H1 (cell line): Measurements from ENCODE around the gene PPP6C. TPM values are rescaled to one million over a fixed set of nuclear protein-coding genes. Genes with fewer than 3 reads are reported as not detected.

Source experiments
- CTCF ChIA-PET: fragments of 300-600 bp; sonication (Branson Sonifier 250); formaldehyde crosslinking; loops from one replicate; lab custom pipeline; 2021; ENCODE audit not compliant: partially characterized antibody; lab: Charles Lee
- POLR2A ChIA-PET: fragments of 300-600 bp; sonication (Branson Sonifier 250); formaldehyde crosslinking; loops from one replicate; lab custom pipeline; 2021; ENCODE audit warnings: inconsistent platforms; ENCODE audit not compliant: partially characterized antibody; lab: Charles Lee
- DNase-seq, 2 experiments: peaks; one replicate each; pipeline versions ENCODE4 v3.0.0 to v3.0.0-alpha.2; 2010 to 2022; ENCODE audit warnings: low spot score in 2 of 2, low read depth in 1 of 2, mixed read lengths in 1 of 2
- FAIRE-seq: peaks from 2 replicates; lab custom pipeline; 2011; peaks lifted over from hg19 to GRCh38; lab: Jason Lieb, UNC
- H2AFZ ChIP-seq: 2 replicates; pipeline ENCODE4 v1.8.1; 2012; ENCODE audit warnings: low read length, inconsistent platforms
- H2AK5ac ChIP-seq: 2 replicates; pipeline ENCODE4 v1.6.1; 2013; ENCODE audit warnings: low read depth, low read length
- H2BK120ac ChIP-seq: replicated peaks from 2 replicates; pipeline ENCODE3; 2013; ENCODE audit warnings: low read depth, low read length, inconsistent platforms
- H2BK12ac ChIP-seq: 2 replicates; pipeline ENCODE4 v1.6.1; 2013; ENCODE audit warnings: low read depth, low read length
- H2BK15ac ChIP-seq: 2 replicates; pipeline ENCODE4 v1.6.1; 2013; ENCODE audit warnings: low read length
- H2BK20ac ChIP-seq: 2 replicates; pipeline ENCODE4 v1.6.1; 2013; ENCODE audit warnings: low read length
- H2BK5ac ChIP-seq: 2 replicates; pipeline ENCODE4 v1.6.1; 2013; ENCODE audit warnings: low read depth, low read length
- H3K14ac ChIP-seq: 2 replicates; pipeline ENCODE4 v1.6.1; 2013; ENCODE audit warnings: inconsistent platforms; ENCODE audit not compliant: insufficient read length
- H3K18ac ChIP-seq: 2 replicates; pipeline ENCODE4 v1.6.1; 2013; ENCODE audit warnings: low read length; ENCODE audit errors: extremely low read depth
- H3K23ac ChIP-seq: 2 replicates; pipeline ENCODE4 v1.6.1; 2013; ENCODE audit warnings: inconsistent platforms; ENCODE audit not compliant: insufficient read length
- H3K23me2 ChIP-seq: 2 replicates; pipeline ENCODE4 v1.6.1; 2013; ENCODE audit warnings: low read depth, low read length
- H3K27ac ChIP-seq: 2 replicates; pipeline ENCODE4 v1.6.1; 2011; ENCODE audit warnings: low read depth, low read length, inconsistent platforms
- H3K27me3 ChIP-seq, 4 experiments: replicated peaks in 1 of 4; 1 replicate in 1 of 4; 2 replicates in 3 of 4; pipeline versions ENCODE4 v1.6.1 to v1.8.1; 2011 to 2013; ENCODE audit warnings: low read length in 3 of 4, mild to moderate bottlenecking in 3 of 4, inconsistent platforms in 2 of 4, mixed read lengths in 2 of 4, moderate library complexity in 1 of 4; ENCODE audit not compliant: control insufficient read depth in 3 of 4, insufficient read depth in 3 of 4; ENCODE audit errors: extremely low read depth in 1 of 4
- H3K36me3 ChIP-seq, 4 experiments: 2 replicates each; pipeline versions ENCODE4 v1.6.1 to v1.8.1; 2011 to 2013; ENCODE audit warnings: mild to moderate bottlenecking in 4 of 4, low read length in 3 of 4, moderate library complexity in 2 of 4, control low read depth in 1 of 4, inconsistent platforms in 1 of 4; ENCODE audit not compliant: insufficient read depth in 4 of 4, control insufficient read depth in 2 of 4
- H3K4ac ChIP-seq: replicated peaks from 2 replicates; pipeline ENCODE3; 2013; ENCODE audit warnings: low read length, low read depth, mixed read lengths, inconsistent platforms; ENCODE audit not compliant: insufficient read length
- H3K4me1 ChIP-seq, 4 experiments: replicated peaks in 1 of 4; 1 replicate in 1 of 4; 2 replicates in 3 of 4; pipeline versions ENCODE4 v1.6.1 to v1.8.1; 2011 to 2013; ENCODE audit warnings: low read length in 3 of 4, inconsistent platforms in 2 of 4, mixed read lengths in 1 of 4; ENCODE audit not compliant: insufficient read depth in 4 of 4, control insufficient read depth in 3 of 4
- H3K4me2 ChIP-seq, 2 experiments: 2 replicates each; pipeline versions ENCODE4 v1.6.1 to v1.8.1; 2011 to 2013; ENCODE audit warnings: low read depth in 2 of 2, low read length in 2 of 2, control low read depth in 1 of 2, inconsistent platforms in 1 of 2, mild to moderate bottlenecking in 1 of 2; ENCODE audit not compliant: insufficient read depth in 1 of 2
- H3K4me3 ChIP-seq, 4 experiments: fragments of 200-600, 300-600 bp in 1 of 4; sonication (generic), shearing (Covaris generic), sonication (Bioruptor Twin) in 1 of 4; 2 replicates each; pipeline versions ENCODE4 v1.5.1 to v1.8.1; 2011 to 2016; ENCODE audit warnings: low read length in 4 of 4, low read depth in 3 of 4, control low read depth in 2 of 4, inconsistent platforms in 2 of 4, mild to moderate bottlenecking in 2 of 4, mixed read lengths in 1 of 4, moderate library complexity in 1 of 4; ENCODE audit not compliant: insufficient read depth in 2 of 4; ENCODE audit errors: extremely low read depth in 1 of 4
- H3K56ac ChIP-seq: replicated peaks from 2 replicates; pipeline ENCODE3; 2013; ENCODE audit warnings: low read depth, mild to moderate bottlenecking, mixed read lengths, low read length, inconsistent platforms; ENCODE audit not compliant: insufficient read length
- H3K79me1 ChIP-seq: 2 replicates; pipeline ENCODE4 v1.6.1; 2013; ENCODE audit warnings: low read depth, low read length, control low read depth
- H3K79me2 ChIP-seq, 2 experiments: 2 replicates each; pipeline versions ENCODE4 v1.6.1 to v1.8.1; 2012 to 2013; ENCODE audit warnings: low read length in 2 of 2, mild to moderate bottlenecking in 2 of 2, inconsistent platforms in 1 of 2; ENCODE audit not compliant: insufficient read depth in 2 of 2, control insufficient read depth in 1 of 2
- H3K9ac ChIP-seq, 4 experiments: replicated peaks in 1 of 4; 1 replicate in 1 of 4; 2 replicates in 3 of 4; pipeline versions ENCODE4 v1.6.1 to v1.8.1; 2011 to 2013; ENCODE audit warnings: low read depth in 3 of 4, low read length in 3 of 4, control low read depth in 2 of 4, mild to moderate bottlenecking in 2 of 4, moderate library complexity in 2 of 4, inconsistent platforms in 1 of 4; ENCODE audit errors: extremely low read depth in 1 of 4
- H3K9me3 ChIP-seq, 2 experiments: 2 replicates each; pipeline versions ENCODE4 v1.6.1 to v1.8.1; 2012 to 2013; ENCODE audit warnings: mild to moderate bottlenecking in 2 of 2, moderate library complexity in 2 of 2, control low read depth in 1 of 2, inconsistent platforms in 1 of 2, low read depth in 1 of 2, low read length in 1 of 2, mixed read lengths in 1 of 2; ENCODE audit not compliant: insufficient read depth in 2 of 2
- H4K20me1 ChIP-seq, 2 experiments: replicated peaks in 1 of 2; 2 replicates each; pipeline versions ENCODE3 to v1.8.1; 2011 to 2013; ENCODE audit warnings: inconsistent platforms in 2 of 2, low read length in 2 of 2, mild to moderate bottlenecking in 1 of 2; ENCODE audit not compliant: insufficient read depth in 2 of 2, control insufficient read depth in 1 of 2
- H4K5ac ChIP-seq: 2 replicates; pipeline ENCODE4 v1.6.1; 2013; ENCODE audit warnings: low read length, low read depth, mixed read lengths, inconsistent platforms; ENCODE audit not compliant: insufficient read length
- H4K8ac ChIP-seq: 2 replicates; pipeline ENCODE4 v1.8.0; 2013; ENCODE audit warnings: mild to moderate bottlenecking, moderate library complexity, low read length, inconsistent platforms; ENCODE audit not compliant: insufficient read depth; ENCODE audit errors: extremely low read depth
- H4K91ac ChIP-seq: replicated peaks from 2 replicates; pipeline ENCODE3; 2013; ENCODE audit warnings: low read length, mixed read lengths, inconsistent platforms; ENCODE audit not compliant: insufficient read length
- ASH2L ChIP-seq: fragments of 200-600, 300-600 bp; sonication (generic); IDR thresholded peaks from one replicate; pipeline ENCODE4 v1.7.1; 2017; ENCODE audit warnings: low read length
- BCL11A ChIP-seq, 2 experiments: IDR thresholded peaks; one replicate each; pipeline ENCODE4 v1.6.1; 2011; ENCODE audit warnings: low read depth in 2 of 2, low read length in 2 of 2, mild to moderate bottlenecking in 2 of 2
- BRCA1 ChIP-seq: IDR thresholded peaks from 2 replicates; pipeline ENCODE4 v1.6.1; 2012; ENCODE audit warnings: low read depth, low read length, improper control_type of control experiment
- POLR2AphosphoS5 ChIP-seq: IDR thresholded peaks from 2 replicates; pipeline ENCODE4 v1.6.1; 2011; ENCODE audit warnings: low read depth, low read length
- SRF ChIP-seq: IDR thresholded peaks from 2 replicates; pipeline ENCODE4 v1.6.1; 2011; ENCODE audit warnings: mild to moderate bottlenecking, low read depth, low read length, moderate library complexity
- TEAD4 ChIP-seq: IDR thresholded peaks from 2 replicates; pipeline ENCODE4 v1.6.1; 2012; ENCODE audit warnings: low read depth, low read length, inconsistent platforms, mixed read lengths
- WGBS, 2 experiments: shearing (Covaris generic) in 1 of 2; methylation state at CpG; one replicate each; pipeline versions ENCODE4 v1.1.6 to v1.1.7; 2013 to 2015; ENCODE audit warnings: low lambda C conversion rate in 2 of 2, mixed read lengths in 2 of 2, inconsistent platforms in 1 of 2, low coverage in 1 of 2, missing lambda C conversion rate in 1 of 2; ENCODE audit not compliant: insufficient replicate concordance in 2 of 2, insufficient coverage in 1 of 2, insufficient read length in 1 of 2; ENCODE audit errors: extremely low coverage in 1 of 2, missing lambda C conversion rate in 1 of 2; 5-methylcytosine and 5-hydroxymethylcytosine counted together
- polyA plus RNA-seq, 7 experiments: library from polyadenylated mRNA; depleted of rRNA in 3 of 7; stranded (reverse) in 5 of 7; unstranded in 2 of 7; fragments of >200 nt in 5 of 7; fragments of 200-250 nt in 2 of 7; gene quantifications; 1 replicate in 5 of 7; 2 replicates in 1 of 7; 4 replicates in 1 of 7; pipeline versions ENCODE4 v1.2.1 to v1.2.3, GENCODE V29; 2011 to 2013; ENCODE audit warnings: missing spikeins in 2 of 7, mixed read lengths in 2 of 7
- total RNA-seq: library from RNA; stranded (reverse); fragmentation: NEBNext Ultra II Directional; extraction: Animal tissue kit (Norgen Biotek cat#: 25700); gene quantifications from 2 replicates; pipeline ENCODE4 v1.2.1, GENCODE V29; 2021
- TF ChIP-seq, protein P1 (sequence below): IDR thresholded peaks from 2 replicates; pipeline ENCODE4 v1.6.1; 2011; ENCODE audit warnings: low read depth, mild to moderate bottlenecking, low read length; ENCODE audit not compliant: insufficient read depth

PPP6C gene
- total and polyA plus RNA-seq, 2 of the 8 experiments (the other 6 are each of a cell fraction or from before 2014, with no cell fraction given) = 22.8 to 52.3 TPM

DNA sequence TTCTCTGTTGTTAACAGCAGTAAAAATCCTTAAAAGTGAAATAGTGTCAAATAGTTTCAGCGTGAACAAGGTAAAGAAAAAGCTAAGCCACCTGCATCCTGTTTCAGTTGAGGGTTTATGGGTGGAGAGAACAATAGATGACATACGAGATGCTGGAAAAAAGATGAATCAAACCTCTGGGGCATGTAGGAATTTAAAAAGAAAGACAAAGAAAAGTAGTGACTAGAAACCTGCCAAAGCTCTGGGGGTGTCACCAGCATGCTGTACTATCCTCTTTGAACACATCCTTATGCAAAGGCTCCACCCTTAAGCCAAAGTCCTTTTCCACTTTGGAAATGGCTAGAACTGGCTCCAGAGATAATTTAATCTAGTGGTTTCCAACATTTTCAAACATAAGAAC lies 68.5 kb downstream of the PPP6C start:
- H3K4me1 ChIP-seq = no peaks in the 10 kb centered on the region
- H3K79me2 ChIP-seq = peaks cover 0 to 33% of the 10 kb centered on the region in 2 experiments; a peak in 3 of 4 replicates
- peaks cover 0 to 1% (median 0%) of the 10 kb centered on the region in 4 experiments; a peak in 1 of 7 replicates for H3K27me3 ChIP-seq
- H2BK120ac ChIP-seq = no peak overlapping the region
- no peak overlapping the region for H3K4me3 ChIP-seq
- FAIRE-seq = no peak
- no peak overlapping the region for H2BK20ac ChIP-seq
- H3K23ac ChIP-seq = no peak overlapping the region
- TF ChIP-seq ASH2L (no peak), TEAD4 (no peak), BCL11A (IDR thresholded peaks at IDR 0.05; ENCODE audit: low read depth in 2 of 2, low read length in 2 of 2) (no peak), SRF (no peak), BRCA1 (no peak), POLR2AphosphoS5 (no peak)
- TF ChIP-seq, protein P1, sequence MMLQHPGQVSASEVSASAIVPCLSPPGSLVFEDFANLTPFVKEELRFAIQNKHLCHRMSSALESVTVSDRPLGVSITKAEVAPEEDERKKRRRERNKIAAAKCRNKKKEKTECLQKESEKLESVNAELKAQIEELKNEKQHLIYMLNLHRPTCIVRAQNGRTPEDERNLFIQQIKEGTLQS = no peak
- TF ChIP-seq, all 59 proteins: peak for 0
- Histone ChIP-seq H3K9ac (no peak overlapping the region), H3K79me1 (peaks cover 5% of the 10 kb centered on the region; the same call in 1 of the 2 replicates), H3K56ac (no peak overlapping the region), H3K36me3 (peaks cover 0 to 3% (median 0%) of the 10 kb centered on the region in 4 experiments; a peak in 1 of 8 replicates), H3K4me2 (no peak overlapping the region), H2BK5ac (no peak overlapping the region), H4K5ac (no peak overlapping the region), H3K4ac (no peak overlapping the region), H4K91ac (no peak overlapping the region), H2BK15ac (no peak overlapping the region), H2AK5ac (no peak overlapping the region), H3K9me3 (no peaks in the 10 kb centered on the region), H4K20me1 (peaks cover 0 to 2% of the 10 kb centered on the region in 2 experiments), H3K14ac (no peak overlapping the region), H2BK12ac (no peak overlapping the region), H3K23me2 (no peaks in the 10 kb centered on the region), H2AFZ (no peak overlapping the region), H4K8ac (no peak overlapping the region), H3K18ac (no peak overlapping the region), H3K27ac (no peak overlapping the region)
- DNase-seq = no peak
- 89% methylated on average over 2 of the region's 2 CpGs; no CpG with 5 or more reads in 1 of the 2 experiments for WGBS, 2 experiments
- CTCF ChIA-PET = no interaction called here
- POLR2A ChIA-PET = no interaction called here
